HG03025 (cell line): ENCODE results near the gene ARSG.
"Not testable (repeated sequence)": the region's sequence is repeated elsewhere in the genome, so short reads cannot be mapped to it uniquely, and the experiment has no call there.

ENCODE experiments used
- ATAC-seq: cut with Tn5 transposase; IDR thresholded peaks from one replicate; pipeline ENCODE4 v1.9.1; 2021; ENCODE audit warnings: mild to moderate bottlenecking, moderate library complexity; ENCODE audit not compliant: unreplicated experiment, low FRiP score

ARSG gene

GRCh38 chr17:68391561-68392268 lies 100.4 kb downstream of the ARSG start:
- no peak for ATAC-seq

DNA sequence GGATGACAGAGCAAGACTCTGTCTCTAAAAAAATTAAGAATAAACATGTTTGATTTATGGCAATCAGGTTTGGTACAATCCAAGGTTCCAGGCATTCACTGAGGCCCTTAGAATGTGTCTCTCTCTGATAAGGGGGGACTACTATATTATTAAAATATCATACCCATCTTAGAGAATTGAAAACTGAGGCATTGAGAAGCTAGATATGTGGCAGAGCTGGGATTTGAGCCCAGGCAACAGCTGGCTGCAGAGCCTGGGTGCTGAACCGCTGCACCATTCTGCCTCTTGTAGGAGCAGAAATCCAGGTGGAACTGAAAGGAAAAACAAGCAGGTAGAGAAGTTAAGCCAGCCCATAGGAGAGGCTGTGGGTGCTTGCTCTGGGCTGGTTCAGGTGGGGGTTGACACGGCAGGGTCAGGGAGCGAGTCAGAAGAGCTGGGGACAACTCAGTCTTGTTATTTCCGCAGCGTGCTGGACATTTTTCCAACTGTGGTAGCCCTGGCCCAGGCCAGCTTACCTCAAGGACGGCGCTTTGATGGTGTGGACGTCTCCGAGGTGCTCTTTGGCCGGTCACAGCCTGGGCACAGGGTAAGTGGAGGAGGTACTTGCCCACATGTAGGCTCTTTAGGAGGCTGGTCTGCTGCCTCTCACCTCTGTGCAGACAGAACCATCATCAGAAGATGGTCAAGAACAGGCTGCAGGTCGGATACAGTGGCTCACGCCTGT lies 103.5 kb downstream of the ARSG start:
- ATAC-seq = no peak

GRCh38 chr17:68396226-68397107 lies 105.2 kb downstream of the ARSG start:
- no peak for ATAC-seq

DNA sequence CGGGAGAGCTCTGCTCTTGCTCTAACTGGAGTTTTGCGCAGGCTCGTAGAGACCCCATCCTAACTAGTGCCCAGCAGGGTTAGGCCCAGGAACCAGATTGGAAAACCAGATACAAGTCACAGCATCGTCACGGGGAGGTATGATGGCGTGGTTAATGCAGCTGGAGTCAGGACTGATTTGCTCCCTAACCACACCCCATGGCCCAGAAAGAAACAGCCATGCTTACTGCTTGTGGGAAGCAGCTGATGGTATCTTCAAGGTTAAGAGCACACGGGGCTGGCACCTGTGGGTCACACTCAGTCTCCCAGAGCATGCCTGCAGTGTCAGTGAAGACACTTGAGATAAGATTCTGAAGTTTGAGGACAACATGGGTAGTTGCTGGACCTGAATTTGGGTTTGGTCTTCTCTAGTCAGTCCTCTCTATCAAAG lies 105.8 kb downstream of the ARSG start:
- no peak for ATAC-seq

DNA sequence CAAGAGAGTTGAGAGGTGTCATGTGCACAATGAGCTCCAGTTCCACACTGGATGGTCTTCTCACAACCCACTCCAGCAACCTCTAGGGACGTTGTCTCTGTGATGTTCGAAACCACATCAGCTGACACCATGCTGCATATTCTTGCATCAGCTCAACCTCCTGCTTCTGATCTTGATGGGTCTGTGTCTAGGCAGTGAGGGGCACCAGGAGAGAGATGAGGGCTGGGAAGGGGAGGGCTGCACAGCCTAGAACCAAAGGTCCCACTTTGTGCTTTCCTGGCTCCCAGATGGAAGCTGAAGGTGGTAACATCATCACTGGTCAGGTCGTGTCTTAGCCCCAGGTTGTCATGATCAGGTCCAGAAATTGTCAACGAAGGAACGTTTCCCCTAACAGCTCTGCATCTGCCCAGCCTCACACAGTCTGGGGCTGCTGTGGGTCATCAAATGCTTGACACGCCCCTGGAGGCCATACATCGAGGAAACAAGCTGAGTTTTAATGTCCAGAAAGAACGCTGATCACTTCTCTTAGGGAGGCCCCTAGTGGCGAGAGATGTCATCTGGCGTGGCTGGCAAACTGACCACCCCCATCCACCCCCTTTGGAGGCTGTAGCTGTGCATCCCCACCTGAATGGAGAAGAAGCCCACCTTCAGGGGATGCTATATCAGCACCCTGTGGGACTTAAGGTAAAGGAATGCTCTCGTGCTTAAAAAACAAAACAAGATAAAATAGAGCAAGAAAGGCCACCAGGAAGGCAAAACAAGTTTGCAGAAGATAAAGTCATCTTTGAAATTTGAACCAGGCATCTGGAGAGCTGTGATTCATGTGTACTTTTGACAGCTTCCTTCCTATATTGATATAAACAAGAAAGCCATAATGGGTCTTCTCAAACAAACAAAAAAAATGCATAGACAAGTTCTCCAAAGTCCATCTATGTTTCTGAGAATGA lies 107.7 kb downstream of the ARSG start:
- ATAC-seq = no peak

DNA sequence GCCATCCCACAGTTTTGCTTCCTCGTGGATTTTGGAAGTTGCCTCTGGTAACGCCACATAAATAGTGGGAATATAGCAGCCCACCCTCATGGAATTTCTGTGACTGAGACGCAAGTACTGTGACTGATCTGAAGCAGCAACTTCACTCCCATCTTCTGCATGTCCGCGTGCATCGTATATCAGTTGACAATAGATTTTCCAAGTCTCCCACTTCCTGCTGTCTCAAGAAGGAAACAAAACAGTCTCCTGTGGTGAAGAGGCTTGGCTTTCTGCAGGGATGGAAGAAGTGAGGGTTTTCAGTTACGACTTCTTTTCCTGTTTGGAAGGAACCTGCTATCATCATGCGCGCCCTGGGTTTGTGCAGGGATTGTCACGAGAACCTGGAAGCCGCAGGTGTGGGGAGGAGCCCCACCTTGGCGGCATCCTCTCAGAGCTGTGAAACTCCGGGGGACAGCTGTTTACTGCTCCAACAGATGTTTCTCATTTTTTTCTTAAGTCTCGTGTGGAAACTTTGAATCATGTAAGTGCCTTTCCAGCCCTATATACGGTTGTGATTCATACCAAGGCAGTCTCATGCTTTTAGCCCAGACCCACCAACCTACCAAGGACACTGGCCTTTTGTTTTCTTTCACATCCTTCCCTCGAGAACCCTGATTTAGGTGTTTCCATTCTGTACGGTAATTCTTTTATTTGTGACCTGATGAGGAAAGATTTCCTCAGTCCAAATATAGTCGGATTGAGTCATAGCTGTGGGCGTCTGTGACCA lies 108.5 kb downstream of the ARSG start:
- no peak for ATAC-seq

DNA sequence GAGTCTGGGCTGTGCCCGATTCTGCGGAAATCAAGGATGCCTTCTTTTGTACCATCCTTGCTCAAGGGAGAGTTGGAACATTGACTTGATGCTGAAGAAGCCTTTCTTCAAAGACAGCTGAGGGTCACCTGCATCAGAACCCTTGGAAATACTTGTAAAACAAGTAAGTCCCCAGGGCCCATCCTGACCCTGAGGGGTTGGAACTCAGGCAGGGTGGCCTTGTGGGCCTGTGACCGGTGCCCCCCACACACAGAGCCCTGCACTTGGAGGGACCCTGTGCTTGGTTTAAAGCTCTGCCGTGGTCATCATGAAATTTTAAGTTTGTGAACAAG lies 109.1 kb downstream of the ARSG start:
- ATAC-seq = no peak

GRCh38 chr17:68401288-68401687 lies 110.0 kb downstream of the ARSG start:
- ATAC-seq = no peak

DNA sequence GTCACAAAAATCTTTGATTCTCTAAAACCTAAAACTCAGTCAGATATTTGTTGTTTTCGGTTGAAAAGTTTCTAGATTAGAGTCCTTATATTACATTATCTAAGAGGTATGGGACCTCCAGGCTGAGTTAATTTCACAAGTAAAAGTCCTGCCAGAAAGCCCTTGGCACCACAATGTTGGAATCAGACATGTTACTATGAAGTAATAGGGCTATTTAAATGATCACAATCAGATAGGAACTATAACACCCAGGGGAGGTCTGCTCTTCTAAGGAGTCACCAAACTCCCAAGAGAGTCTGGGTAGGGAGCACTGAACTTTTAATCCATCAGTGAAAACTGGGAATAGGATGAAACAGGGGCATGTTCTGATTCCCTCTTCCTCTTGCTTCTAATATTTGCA lies 111.8 kb downstream of the ARSG start:
- no peak for ATAC-seq

DNA sequence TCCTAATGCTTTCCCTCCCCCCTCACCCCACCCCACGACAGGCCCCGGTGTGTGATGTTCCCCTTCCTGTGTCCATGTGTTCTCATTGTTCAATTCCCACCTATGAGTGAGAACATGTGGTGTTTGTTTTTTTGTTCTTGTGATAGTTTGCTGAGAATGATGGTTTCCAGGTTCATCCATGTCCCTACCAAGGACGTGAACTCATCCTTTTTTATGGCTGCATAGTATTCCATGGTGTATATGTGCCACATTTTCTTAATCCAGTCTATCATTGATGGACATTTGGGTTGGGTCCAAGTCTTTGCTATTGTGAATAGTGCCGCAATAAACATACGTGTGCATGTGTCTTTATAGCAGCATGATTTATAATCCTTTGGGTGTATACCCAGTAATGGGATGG lies 112.5 kb downstream of the ARSG start:
- not testable (repeated sequence) for ATAC-seq

DNA sequence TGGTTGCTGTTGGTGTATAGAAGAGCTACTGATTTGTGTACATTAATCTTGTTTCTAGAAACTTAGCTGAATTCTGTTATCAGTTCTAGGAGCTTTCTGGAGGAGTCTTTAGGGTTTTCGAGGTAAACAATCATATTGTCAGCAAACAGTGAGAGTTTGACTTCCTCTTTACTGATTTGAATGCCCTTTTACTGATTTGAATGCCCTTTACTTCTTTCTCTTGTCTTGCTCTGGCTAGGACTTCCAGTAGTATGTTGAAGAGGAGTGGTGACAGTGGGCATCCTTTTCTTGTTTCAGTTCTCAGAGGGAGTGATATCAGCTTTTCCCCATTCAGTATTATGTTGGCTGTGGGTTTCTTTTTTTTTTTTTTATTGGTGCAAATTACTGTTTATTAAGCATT lies 116.4 kb downstream of the ARSG start:
- not testable (repeated sequence) for ATAC-seq

DNA sequence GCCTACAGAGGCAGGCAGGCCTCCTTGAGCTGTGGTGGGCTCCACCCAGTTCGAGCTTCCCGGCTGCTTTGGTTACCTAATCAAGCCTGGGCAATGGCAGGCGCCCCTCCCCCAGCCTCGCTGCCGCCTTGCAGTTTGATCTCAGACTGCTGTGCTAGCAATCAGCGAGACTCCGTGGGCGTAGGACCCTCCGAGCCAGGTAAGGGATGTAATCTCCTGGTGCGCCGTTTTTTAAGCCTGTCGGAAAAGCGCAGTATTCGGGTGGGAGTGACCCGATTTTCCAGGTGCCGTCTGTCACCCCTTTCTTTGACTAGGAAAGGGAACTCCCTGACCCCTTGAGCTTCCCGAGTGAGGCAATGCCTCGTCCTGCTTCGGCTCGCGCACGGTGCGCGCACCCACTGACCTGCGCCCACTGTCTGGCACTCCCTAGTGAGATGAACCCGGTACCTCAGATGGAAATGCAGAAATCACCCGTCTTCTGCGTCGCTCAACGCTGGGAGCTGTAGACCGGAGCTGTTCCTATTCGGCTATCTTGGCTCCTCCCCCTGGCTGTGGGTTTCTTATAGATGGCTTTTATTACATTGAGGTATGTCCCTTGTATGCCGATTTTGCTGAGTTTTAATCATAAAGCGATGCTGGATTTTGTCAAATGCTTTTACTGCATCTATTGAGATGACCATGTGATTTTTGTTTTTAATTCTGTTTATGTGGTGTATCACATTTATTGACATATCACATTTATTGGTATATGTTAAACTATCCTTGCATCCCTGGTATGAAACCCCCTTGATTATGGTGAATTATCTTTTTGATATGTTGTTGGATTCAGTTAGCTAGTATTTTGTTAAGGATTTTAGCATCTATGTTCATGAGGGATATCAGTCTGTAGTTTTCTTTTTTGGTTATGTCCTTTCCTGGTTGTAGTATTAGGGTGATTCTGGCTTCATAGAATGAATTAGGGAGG lies 122.6 kb downstream of the ARSG start:
- ATAC-seq = not testable (repeated sequence)

GRCh38 chr17:68414901-68415300 lies 123.6 kb downstream of the ARSG start:
- ATAC-seq = not testable (repeated sequence)

GRCh38 chr17:68417317-68417716 lies 126.0 kb downstream of the ARSG start:
- no peak for ATAC-seq

GRCh38 chr17:68418876-68419275 lies 127.6 kb downstream of the ARSG start:
- no peak for ATAC-seq

- no peak for ATAC-seq
Measured at GRCh38 chr17:68420065-68420464, 128.8 kb downstream of the ARSG start.

GRCh38 chr17:68421486-68421885 lies 130.2 kb downstream of the ARSG start:
- no peak for ATAC-seq

GRCh38 chr17:68422821-68423220 lies 131.5 kb downstream of the ARSG start:
- no peak for ATAC-seq
